SU-DHL-6 (cell line): ENCODE data around the gene FAT1.
"Not testable (repeated sequence)": the region's sequence is repeated elsewhere in the genome, so short reads cannot be mapped to it uniquely, and the experiment has no call there.

Experiments
- H2AFZ ChIP-seq: fragments of 200-600 bp; sonication (generic); 2 replicates; pipeline ENCODE4 v1.6.1; 2014; ENCODE audit warnings: low read depth, mild to moderate bottlenecking, moderate library complexity, mixed read lengths, antibody characterized with exemption, low read length; ENCODE audit not compliant: severe bottlenecking
- H3F3A ChIP-seq: fragments of 200-600 bp; shearing (Covaris generic); 2 replicates; pipeline ENCODE4 v1.6.0; 2016; ENCODE audit warnings: antibody characterized with exemption, mild to moderate bottlenecking; ENCODE audit not compliant: insufficient read depth
- H3K27ac ChIP-seq: fragments of 200-600 bp; sonication (generic); 2 replicates; pipeline ENCODE4 v1.5.1; 2016; ENCODE audit warnings: low read depth, mild to moderate bottlenecking, low read length, moderate library complexity, mixed read lengths
- H3K27me3 ChIP-seq: fragments of 200-600 bp; sonication (generic), shearing (Covaris generic); 2 replicates; pipeline ENCODE4 v1.6.0; 2014; ENCODE audit warnings: mild to moderate bottlenecking, low read length
- H3K36me3 ChIP-seq: fragments of 200-600 bp; sonication (generic); 2 replicates; pipeline ENCODE4 v1.6.1; 2014; ENCODE audit warnings: mild to moderate bottlenecking, low read length, mixed read lengths
- H3K4me2 ChIP-seq: fragments of 300-600, 200-600 bp; shearing (Covaris generic), sonication (generic); 2 replicates; pipeline ENCODE4 v1.6.0; 2014; ENCODE audit warnings: low read length, low read depth, mild to moderate bottlenecking; ENCODE audit not compliant: poor library complexity, severe bottlenecking
- H3K4me3 ChIP-seq: fragments of 200-600 bp; sonication (generic); 2 replicates; pipeline ENCODE4 v1.5.1; 2014; ENCODE audit warnings: antibody characterized with exemption, low read length, mild to moderate bottlenecking, mixed read lengths; ENCODE audit not compliant: insufficient read depth, poor library complexity, severe bottlenecking
- H3K79me2 ChIP-seq: fragments of 200-600 bp; sonication (generic); 2 replicates; pipeline ENCODE4 v1.6.1; 2014; ENCODE audit warnings: mild to moderate bottlenecking, low read length, moderate library complexity; ENCODE audit not compliant: insufficient read depth
- H3K9ac ChIP-seq: fragments of 200-600 bp; sonication (generic); 2 replicates; pipeline ENCODE4 v1.7.0; 2014; ENCODE audit warnings: mild to moderate bottlenecking, low read length
- H3K9me2 ChIP-seq: fragments of 200-600 bp; sonication (generic); replicated peaks from 2 replicates; pipeline ENCODE4 v1.6.1; 2014; ENCODE audit warnings: low read length; ENCODE audit not compliant: insufficient read depth
- H3K9me3 ChIP-seq: fragments of 200-600 bp; sonication (generic); 2 replicates; pipeline ENCODE4 v1.6.1; 2014; ENCODE audit warnings: low read length, mixed read lengths; ENCODE audit not compliant: insufficient read depth
- H4K20me1 ChIP-seq: fragments of 200-600 bp; sonication (generic); 2 replicates; pipeline ENCODE4 v1.6.1; 2014; ENCODE audit warnings: low read depth, mild to moderate bottlenecking, antibody characterized with exemption, low read length, moderate library complexity, mixed read lengths
- EZH2phosphoT487 ChIP-seq: fragments of 200-600 bp; sonication (generic), shearing (Covaris generic); conservative IDR thresholded peaks from 2 replicates; pipeline ENCODE4 v1.6.1; 2018; ENCODE audit warnings: mild to moderate bottlenecking, antibody characterized with exemption, low read length, moderate library complexity, mixed read lengths
- TF ChIP-seq, protein P1 (sequence below): fragments of 200-600 bp; sonication (generic); IDR thresholded peaks from one replicate; pipeline ENCODE4 v1.5.1; 2017; ENCODE audit warnings: antibody characterized with exemption, mild to moderate bottlenecking, low read length, moderate library complexity; ENCODE audit not compliant: insufficient read depth, poor library complexity, severe bottlenecking

Gene FAT1

DNA sequence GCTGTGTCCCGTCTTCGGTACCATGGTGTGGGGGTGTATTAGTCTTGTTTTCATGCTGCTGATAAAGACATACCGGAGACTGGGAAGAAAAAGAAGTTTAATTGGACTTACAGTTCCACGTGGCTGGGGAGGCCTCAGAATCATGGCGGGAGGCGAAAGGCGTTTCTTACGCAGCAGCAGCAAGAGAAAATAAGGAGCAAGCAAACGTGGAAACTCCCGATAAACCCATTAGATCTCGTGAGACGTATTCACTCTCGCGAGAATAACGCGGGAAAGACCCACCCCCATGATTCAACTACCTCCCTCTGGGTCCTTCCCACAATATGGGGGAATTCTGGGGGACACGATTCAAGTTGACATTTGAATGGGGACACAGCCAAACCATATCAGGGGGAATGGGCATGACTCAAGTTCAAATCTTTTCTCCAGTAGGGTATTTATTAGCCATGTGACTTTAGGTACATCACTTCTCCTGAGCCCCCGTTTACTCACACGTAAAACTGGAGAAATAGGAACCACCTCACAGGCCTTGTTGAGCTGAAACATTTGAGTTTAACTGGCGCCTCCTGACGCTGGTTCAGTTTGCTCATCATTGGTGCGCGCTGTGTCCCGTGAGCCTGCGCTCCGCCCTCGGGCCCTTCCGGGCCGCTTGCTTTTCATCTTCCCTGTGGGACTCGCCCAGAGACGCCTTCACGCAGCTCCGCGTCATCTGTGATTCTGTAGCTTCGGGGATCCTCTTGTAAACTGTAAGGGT lies 35.5 kb upstream of the FAT1 start:
- no peak overlapping the region for H3K9ac ChIP-seq
- H3K9me3 ChIP-seq, result no peaks in the 10 kb centered on the region
- no peak overlapping the region for H3K27ac ChIP-seq

DNA sequence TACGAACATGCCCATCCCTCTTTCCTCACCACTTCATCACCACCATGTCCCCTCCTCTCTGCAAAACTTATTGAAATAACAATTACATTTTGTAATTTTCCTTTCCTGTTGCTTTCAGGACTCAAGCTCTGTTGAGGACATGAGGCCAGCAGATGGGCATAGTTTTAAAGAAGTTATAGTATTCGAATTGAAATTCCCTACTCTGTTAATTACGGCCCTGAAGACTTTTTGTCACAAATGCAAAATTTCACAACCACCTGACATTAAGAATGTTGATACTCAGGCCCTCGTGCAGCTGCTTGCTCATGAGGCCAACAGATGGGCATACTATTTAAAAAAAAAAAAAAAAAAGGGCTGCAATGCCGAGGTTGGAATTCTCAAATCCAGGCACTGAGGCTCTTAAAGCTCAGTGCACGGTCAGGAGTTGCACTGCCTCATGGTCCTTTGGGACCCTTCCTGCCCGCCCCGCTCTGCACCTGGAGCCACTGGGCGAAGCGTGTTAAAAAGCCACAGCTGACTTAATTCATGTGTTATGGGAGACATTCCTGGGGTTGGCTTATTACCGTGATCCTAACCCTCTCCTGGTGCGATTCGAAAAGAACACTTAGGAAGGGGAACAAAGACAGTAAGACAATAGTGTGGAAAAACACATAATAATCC lies 34.2 kb upstream of the FAT1 start:
- Histone ChIP-seq H2AFZ (no peak overlapping the region), H3K9ac (no peak overlapping the region), H3F3A (no peaks in the 10 kb centered on the region), H3K4me3 (no peak overlapping the region), H4K20me1 (no peaks in the 10 kb centered on the region), H3K9me2 (no peaks in the 10 kb centered on the region), H3K9me3 (no peaks in the 10 kb centered on the region), H3K79me2 (no peaks in the 10 kb centered on the region), H3K27ac (no peak overlapping the region), H3K27me3 (no peaks in the 10 kb centered on the region), H3K36me3 (no peaks in the 10 kb centered on the region), H3K4me2 (no peak overlapping the region)
- no peak for TF ChIP-seq EZH2phosphoT487
- TF ChIP-seq, protein P1, sequence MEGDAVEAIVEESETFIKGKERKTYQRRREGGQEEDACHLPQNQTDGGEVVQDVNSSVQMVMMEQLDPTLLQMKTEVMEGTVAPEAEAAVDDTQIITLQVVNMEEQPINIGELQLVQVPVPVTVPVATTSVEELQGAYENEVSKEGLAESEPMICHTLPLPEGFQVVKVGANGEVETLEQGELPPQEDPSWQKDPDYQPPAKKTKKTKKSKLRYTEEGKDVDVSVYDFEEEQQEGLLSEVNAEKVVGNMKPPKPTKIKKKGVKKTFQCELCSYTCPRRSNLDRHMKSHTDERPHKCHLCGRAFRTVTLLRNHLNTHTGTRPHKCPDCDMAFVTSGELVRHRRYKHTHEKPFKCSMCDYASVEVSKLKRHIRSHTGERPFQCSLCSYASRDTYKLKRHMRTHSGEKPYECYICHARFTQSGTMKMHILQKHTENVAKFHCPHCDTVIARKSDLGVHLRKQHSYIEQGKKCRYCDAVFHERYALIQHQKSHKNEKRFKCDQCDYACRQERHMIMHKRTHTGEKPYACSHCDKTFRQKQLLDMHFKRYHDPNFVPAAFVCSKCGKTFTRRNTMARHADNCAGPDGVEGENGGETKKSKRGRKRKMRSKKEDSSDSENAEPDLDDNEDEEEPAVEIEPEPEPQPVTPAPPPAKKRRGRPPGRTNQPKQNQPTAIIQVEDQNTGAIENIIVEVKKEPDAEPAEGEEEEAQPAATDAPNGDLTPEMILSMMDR, result no peak

More for the DNA sequence above, 35.5 kb upstream of the FAT1 start:
- Histone ChIP-seq H2AFZ (no peak overlapping the region), H3K4me3 (no peak overlapping the region), H3F3A (no peaks in the 10 kb centered on the region), H3K79me2 (no peaks in the 10 kb centered on the region), H3K36me3 (no peaks in the 10 kb centered on the region), H3K9me2 (no peaks in the 10 kb centered on the region), H3K27me3 (no peaks in the 10 kb centered on the region), H3K4me2 (no peak overlapping the region), H4K20me1 (no peaks in the 10 kb centered on the region)
- no peak for TF ChIP-seq EZH2phosphoT487
- TF ChIP-seq, protein P1, result no peak

DNA sequence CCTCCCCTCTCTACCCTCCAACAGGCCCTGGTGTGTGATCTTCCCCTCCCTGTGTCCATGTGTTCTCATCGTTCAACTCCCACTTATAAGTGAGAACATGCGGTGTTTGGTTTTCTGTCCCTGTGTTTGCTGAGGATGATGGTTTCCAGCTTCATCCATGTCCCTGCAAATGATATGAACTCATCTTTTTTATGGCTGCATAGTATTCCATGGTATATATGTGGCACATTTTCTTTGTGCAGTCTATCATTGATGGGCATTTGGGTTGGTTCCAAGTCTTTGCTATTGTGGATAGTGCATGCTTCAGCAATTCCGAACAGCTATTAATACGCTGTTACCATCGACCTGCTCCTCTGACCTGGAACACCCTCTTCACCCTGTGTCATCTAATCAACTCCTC lies 32.9 kb upstream of the FAT1 start:
- H3K27me3 ChIP-seq, H3K27ac ChIP-seq: not testable (repeated sequence)

More for the DNA sequence above, 32.9 kb upstream of the FAT1 start:
- H3K4me3 ChIP-seq, H3K9me3 ChIP-seq, H3F3A ChIP-seq, H3K9me2 ChIP-seq, H2AFZ ChIP-seq, H3K79me2 ChIP-seq, H4K20me1 ChIP-seq, H3K36me3 ChIP-seq, H3K4me2 ChIP-seq, H3K9ac ChIP-seq: not testable (repeated sequence)
